HG02884 (cell line): Measurements from ENCODE around the gene C6orf132.

Experiments used
- ATAC-seq: cut with Tn5 transposase; IDR thresholded peaks from one replicate; pipeline ENCODE4 v1.9.1; 2021; ENCODE audit warnings: mild to moderate bottlenecking, moderate library complexity; ENCODE audit not compliant: unreplicated experiment

The C6orf132 gene

GRCh38 chr6:42135722-42136121 is 6.7 kb downstream of the C6orf132 start:
- ATAC-seq: no peak

- no peak for ATAC-seq
These were observed 7.3 kb downstream of the C6orf132 start for GRCh38 chr6:42135161-42135560.

- no peak for ATAC-seq
These were observed 8.5 kb downstream of the C6orf132 start for GRCh38 chr6:42133926-42134325.

GRCh38 chr6:42131531-42131930 is 10.9 kb downstream of the C6orf132 start:
- ATAC-seq: no peak

GRCh38 chr6:42129360-42129676 is 13.1 kb downstream of the C6orf132 start:
- ATAC-seq: no peak

GRCh38 chr6:42128460-42129359 is 13.7 kb downstream of the C6orf132 start:
- ATAC-seq: no peak

GRCh38 chr6:42125663-42126062 is 16.8 kb downstream of the C6orf132 start:
- ATAC-seq: no peak

GRCh38 chr6:42125231-42125630 is 17.2 kb downstream of the C6orf132 start:
- ATAC-seq: no peak

- ATAC-seq: no peak
These were observed 18.1 kb downstream of the C6orf132 start for GRCh38 chr6:42124223-42124836.

GRCh38 chr6:42123379-42124103 is 18.9 kb downstream of the C6orf132 start:
- ATAC-seq: no peak

- no peak for ATAC-seq
These were observed 21.2 kb downstream of the C6orf132 start for GRCh38 chr6:42120895-42121865.

GRCh38 chr6:42118162-42119001 is 24.0 kb downstream of the C6orf132 start:
- ATAC-seq: no peak

- no peak for ATAC-seq
These were observed 24.6 kb downstream of the C6orf132 start for GRCh38 chr6:42117843-42118161.

- no peak for ATAC-seq
These were observed 28.3 kb downstream of the C6orf132 start for GRCh38 chr6:42113936-42114636.

- ATAC-seq: no peak
These were observed 30.1 kb downstream of the C6orf132 start for GRCh38 chr6:42112351-42112750.

- no peak for ATAC-seq
These were observed 31.7 kb downstream of the C6orf132 start for GRCh38 chr6:42110683-42111082.

- ATAC-seq: no peak
These were observed 34.3 kb downstream of the C6orf132 start for GRCh38 chr6:42108071-42108470.

- no peak for ATAC-seq
These were observed 36.1 kb downstream of the C6orf132 start for GRCh38 chr6:42106112-42107023.
